Left ventricle myocardium inferior (tissue), 1 donor: ENCODE results near the gene UPF1. TPM values are rescaled to one million over a fixed set of nuclear protein-coding genes. Genes with fewer than 3 reads are reported as not detected.
"Not testable (repeated sequence)": the region's sequence is repeated elsewhere in the genome, so short reads cannot be mapped to it uniquely, and the experiment has no call there.

ENCODE experiments used
- DNase-seq: peaks from one replicate; pipeline ENCODE4 v3.0.0-alpha.2; 2020
- H3K27ac ChIP-seq: fragments of 200-600 bp; replicated peaks from 2 replicates; pipeline ENCODE4 v1.8.0; 2021
- H3K27me3 ChIP-seq: fragments of 200-600 bp; 2 replicates; pipeline ENCODE4 v1.8.0; 2021; ENCODE audit warnings: low read depth
- H3K36me3 ChIP-seq: fragments of 200-600 bp; 2 replicates; pipeline ENCODE4 v1.8.0; 2021
- H3K4me1 ChIP-seq: fragments of 200-600 bp; 2 replicates; pipeline ENCODE4 v1.8.0; 2021
- H3K4me3 ChIP-seq: fragments of 200-600 bp; 2 replicates; pipeline ENCODE4 v1.8.0; 2021; ENCODE audit warnings: mild to moderate bottlenecking, moderate library complexity
- H3K9me3 ChIP-seq: fragments of 200-600 bp; replicated peaks from 2 replicates; pipeline ENCODE4 v1.8.0; 2021
- intact Hi-C: fragments of 100-400 bp; cut with micrococcal nuclease; formaldehyde crosslinking; loops from one replicate; pipeline ENCODE4 v1.11.0; 2022
- total RNA-seq: library from RNA; stranded (reverse); fragmentation: NEBNext Ultra II Directional; extraction: Animal tissue kit (Norgen Biotek cat#: 25700); gene quantifications from one replicate; pipeline ENCODE4 v1.2.1, GENCODE V29; 2021
- TF ChIP-seq, protein P1 (sequence below): fragments of 200-600 bp; IDR thresholded peaks from 2 replicates; pipeline ENCODE4 v1.8.0; 2021; ENCODE audit warnings: antibody characterized with exemption, mild to moderate bottlenecking, borderline replicate concordance
- donor health status: DM: no; HTN: yes; CAD: no; lungs with severe emphysema.

Gene UPF1
- total RNA-seq, 1 donor from 2014 or later = 32.3 TPM

DNA sequence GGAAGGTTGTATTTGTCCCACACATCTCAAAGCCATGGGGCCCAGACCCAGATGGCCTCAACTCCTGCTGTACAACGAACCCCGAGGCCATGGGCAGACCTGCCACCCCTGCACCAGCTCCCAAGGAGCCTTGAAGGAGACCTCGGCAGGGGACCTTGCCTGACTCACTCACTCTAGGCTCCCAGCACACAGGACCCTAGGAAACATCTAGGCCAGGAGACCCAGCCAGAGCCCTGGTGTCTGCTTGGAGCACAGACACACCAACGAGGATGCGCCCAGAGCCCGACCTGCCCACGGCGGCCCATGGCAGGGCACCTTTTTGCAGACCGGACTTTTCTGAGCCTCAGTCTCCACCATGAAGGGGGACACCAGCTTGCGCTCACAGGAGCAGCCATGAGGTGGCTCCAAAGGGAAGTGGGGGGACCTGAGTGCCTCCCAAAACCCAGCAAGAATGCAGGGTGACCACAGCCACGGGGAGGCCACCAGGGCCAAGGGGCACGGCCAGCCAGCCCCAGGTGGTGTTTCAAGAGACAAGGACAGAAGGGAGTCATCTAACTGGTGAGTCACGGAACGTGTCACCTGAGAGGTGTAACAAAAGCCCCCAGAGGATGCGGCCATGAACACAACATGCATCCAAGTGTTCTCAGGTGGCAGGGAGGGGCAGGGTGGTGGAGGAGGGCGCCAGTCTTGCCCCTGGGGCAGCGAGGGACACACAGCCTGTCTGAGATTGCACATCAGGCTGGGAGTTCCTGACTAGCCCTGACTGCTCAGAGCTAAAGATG lies 69.1 kb downstream of the UPF1 start:
- TF ChIP-seq, protein P1, sequence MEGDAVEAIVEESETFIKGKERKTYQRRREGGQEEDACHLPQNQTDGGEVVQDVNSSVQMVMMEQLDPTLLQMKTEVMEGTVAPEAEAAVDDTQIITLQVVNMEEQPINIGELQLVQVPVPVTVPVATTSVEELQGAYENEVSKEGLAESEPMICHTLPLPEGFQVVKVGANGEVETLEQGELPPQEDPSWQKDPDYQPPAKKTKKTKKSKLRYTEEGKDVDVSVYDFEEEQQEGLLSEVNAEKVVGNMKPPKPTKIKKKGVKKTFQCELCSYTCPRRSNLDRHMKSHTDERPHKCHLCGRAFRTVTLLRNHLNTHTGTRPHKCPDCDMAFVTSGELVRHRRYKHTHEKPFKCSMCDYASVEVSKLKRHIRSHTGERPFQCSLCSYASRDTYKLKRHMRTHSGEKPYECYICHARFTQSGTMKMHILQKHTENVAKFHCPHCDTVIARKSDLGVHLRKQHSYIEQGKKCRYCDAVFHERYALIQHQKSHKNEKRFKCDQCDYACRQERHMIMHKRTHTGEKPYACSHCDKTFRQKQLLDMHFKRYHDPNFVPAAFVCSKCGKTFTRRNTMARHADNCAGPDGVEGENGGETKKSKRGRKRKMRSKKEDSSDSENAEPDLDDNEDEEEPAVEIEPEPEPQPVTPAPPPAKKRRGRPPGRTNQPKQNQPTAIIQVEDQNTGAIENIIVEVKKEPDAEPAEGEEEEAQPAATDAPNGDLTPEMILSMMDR = no peak
- H3K4me3 ChIP-seq = no peak overlapping the region
- peaks cover 14% of the 10 kb centered on the region for H3K27me3 ChIP-seq
- H3K36me3 ChIP-seq = peaks cover 48% of the 10 kb centered on the region
- intact Hi-C loops = no loop called here
- peaks cover 5% of the 10 kb centered on the region for H3K4me1 ChIP-seq
- no peaks in the 10 kb centered on the region for H3K9me3 ChIP-seq
- H3K27ac ChIP-seq = no peak overlapping the region
- DNase-seq = no peak

DNA sequence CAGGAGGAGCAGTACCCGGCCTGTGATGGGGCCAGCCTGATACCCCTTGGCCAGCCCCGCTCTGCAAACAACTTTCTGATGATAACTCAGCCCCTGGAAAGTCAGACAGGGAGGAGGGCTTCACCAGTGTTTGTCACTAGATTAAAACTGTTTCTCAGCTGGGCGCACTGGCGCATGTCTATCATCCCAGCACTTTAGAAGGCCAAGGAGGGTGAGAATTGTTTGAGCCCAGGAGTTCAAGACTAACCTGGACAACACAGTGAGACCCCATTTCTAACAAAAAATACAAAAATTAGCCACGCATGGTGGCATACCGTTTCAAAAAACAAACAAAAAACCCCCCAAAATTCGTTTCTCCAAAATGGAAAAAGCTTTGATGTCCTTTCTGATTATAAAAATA lies 69.7 kb downstream of the UPF1 start:
- Histone ChIP-seq H3K4me1 (peaks cover under 1% of the 10 kb centered on the region), H3K9me3 (no peaks in the 10 kb centered on the region), H3K27ac (no peak overlapping the region), H3K36me3 (peaks cover 54% of the 10 kb centered on the region), H3K4me3 (no peak overlapping the region), H3K27me3 (peaks cover 10% of the 10 kb centered on the region)
- intact Hi-C loops = no loop called here
- TF ChIP-seq, protein P1 = no peak
- DNase-seq = no peak

DNA sequence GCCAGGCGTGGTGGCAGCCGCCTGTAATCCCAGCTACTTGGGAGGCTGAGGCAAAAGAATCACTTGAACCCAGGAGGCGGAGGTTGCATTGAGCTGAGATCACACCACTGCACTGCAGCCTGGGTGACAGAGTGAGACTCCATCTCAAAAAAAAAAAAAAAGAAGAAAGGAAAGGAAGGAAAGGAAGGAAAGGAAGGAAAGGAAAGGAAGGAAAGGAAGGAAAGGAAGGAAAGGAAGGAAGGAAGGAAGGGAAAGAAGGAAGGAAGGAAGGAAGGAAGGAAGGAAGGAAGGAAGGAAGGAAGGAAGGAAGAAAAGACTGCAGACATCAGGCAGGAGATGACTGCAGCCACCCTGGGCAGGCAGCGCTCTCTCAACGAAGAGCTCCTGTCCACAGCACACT lies 70.8 kb downstream of the UPF1 start:
- H3K9me3 ChIP-seq, DNase-seq, H3K27me3 ChIP-seq, H3K4me1 ChIP-seq, H3K27ac ChIP-seq, intact Hi-C loops, H3K4me3 ChIP-seq: not testable (repeated sequence)
- peaks cover 62% of the 10 kb centered on the region for H3K36me3 ChIP-seq

DNA sequence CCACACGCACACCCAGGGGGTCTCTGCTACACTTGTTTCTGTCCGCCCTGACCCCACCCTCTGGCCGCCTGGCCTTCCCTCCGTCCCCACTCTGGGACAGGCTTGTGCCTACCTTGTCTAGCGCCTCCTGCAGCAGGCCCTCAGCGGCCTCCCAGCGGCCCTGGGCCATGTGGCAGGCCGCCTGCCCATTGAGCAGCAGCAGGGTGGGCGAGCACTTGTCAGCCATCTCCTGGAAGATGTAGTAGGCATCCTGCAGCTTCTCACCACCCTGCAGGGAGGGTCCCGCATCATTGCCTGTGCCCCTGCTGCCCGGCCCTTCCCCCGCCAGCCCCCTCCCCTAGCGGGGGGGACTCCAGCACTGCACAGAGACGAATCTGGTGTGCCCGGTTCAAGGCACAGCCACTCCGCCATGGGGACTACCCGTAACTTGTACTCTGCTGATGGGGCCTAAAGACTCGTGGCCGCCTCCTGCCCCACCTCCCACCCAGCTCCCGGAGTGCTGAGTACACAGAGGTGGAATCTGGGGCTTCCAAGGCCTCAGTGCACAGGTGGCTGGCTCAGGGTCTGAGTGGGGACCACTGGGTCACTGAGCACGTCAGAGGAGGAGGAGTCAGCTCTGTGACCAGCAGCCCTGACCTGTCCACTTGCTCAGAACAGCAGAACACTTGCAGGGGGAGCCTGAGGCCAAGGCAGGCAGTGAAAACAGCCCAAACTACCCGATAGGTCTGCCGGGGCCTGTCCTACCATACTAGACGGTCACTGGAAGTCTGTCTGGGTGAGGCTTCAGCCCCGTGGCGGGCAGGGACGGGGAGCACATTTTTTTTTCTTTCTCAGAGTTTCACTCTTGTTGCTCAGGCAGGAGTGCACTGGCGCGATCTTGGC lies 71.6 kb downstream of the UPF1 start:
- no peak for DNase-seq
- H3K36me3 ChIP-seq = peaks cover 64% of the 10 kb centered on the region
- H3K27ac ChIP-seq = no peak overlapping the region
- TF ChIP-seq, protein P1 = no peak
- no peaks in the 10 kb centered on the region for H3K4me1 ChIP-seq
- no peaks in the 10 kb centered on the region for H3K27me3 ChIP-seq
- H3K9me3 ChIP-seq = no peaks in the 10 kb centered on the region
- no peak overlapping the region for H3K4me3 ChIP-seq
- intact Hi-C loops = no loop called here

DNA sequence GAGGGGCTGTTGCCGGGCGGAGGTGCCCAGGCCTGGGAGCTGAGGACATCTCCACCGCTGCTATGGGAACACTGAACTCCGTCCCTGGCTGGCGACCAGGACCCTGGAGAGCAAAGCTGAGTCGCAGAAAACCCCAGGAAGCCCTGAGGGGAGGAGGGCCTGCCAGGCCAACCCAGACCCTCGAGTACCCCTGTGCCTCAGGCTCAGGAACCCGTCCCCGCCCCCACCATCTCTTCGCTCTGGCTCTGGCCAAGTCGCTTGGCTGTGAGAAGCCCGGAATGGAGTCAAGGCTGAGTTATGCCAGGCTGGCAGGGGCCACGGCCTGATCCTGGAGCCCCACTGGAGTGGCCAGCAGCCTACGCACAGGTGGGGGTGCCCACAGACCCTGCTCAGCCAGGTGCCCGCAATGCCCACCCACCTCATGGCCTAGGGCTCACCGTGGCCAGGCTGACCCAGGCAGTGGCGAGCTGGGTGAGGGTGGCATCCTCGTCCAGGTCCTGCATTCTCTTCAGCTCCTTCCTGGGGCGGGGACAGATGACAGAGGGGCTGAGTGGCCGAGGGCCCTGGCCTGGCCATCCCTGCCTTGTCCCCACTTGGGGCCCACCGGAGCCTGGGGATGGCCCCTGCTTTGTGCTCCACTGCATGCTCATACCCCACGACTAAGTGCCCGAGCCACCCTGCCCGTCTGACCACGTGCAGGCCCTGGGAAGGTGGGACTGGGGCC lies 72.7 kb downstream of the UPF1 start:
- intact Hi-C loops = no loop called here
- no peak for DNase-seq
- H3K36me3 ChIP-seq = peaks cover 65% of the 10 kb centered on the region

More for the DNA sequence above, 72.7 kb downstream of the UPF1 start:
- Histone ChIP-seq H3K4me3 (no peak overlapping the region), H3K27ac (no peak overlapping the region), H3K27me3 (no peaks in the 10 kb centered on the region), H3K4me1 (no peaks in the 10 kb centered on the region), H3K9me3 (no peaks in the 10 kb centered on the region)
- TF ChIP-seq, protein P1 = no peak
